Activated CD4-positive, alpha-beta T cell treated with anti-CD3 and anti-CD28 coated beads, Interleukin-2, amount 50 U/mL, for 48 hours (primary cell): ENCODE results near the gene MAGI2.

Source experiments
- DNase-seq, 2 experiments: peaks; one replicate each; pipeline ENCODE4 v3.0.0-alpha.2; 2020

Gene MAGI2

DNA sequence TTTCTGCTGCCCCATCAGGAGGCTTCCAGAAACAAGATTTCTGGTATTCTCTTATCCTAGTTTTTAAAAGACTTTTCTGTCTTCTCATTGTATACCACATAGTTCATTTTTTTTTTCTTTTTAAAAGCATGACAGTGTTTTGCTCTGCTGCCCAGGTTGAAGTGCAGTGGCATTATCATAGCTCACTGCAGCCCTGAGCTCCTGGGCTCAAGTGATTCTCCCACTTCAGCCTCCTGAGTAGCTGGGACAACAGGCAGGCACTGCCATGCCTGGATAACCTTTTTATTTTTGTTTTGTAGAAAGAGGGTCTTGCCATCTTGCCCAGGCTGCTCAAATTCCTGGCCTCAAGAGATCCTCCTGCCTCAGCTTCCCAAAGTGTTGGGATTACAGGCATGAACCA is 757.6 kb downstream of the MAGI2 start:
- no peak for DNase-seq

GRCh38 chr7:78691584-78691983 is 761.9 kb downstream of the MAGI2 start:
- DNase-seq = no peak

- no peak for DNase-seq
These were observed 763.3 kb downstream of the MAGI2 start for GRCh38 chr7:78690174-78690573.

DNA sequence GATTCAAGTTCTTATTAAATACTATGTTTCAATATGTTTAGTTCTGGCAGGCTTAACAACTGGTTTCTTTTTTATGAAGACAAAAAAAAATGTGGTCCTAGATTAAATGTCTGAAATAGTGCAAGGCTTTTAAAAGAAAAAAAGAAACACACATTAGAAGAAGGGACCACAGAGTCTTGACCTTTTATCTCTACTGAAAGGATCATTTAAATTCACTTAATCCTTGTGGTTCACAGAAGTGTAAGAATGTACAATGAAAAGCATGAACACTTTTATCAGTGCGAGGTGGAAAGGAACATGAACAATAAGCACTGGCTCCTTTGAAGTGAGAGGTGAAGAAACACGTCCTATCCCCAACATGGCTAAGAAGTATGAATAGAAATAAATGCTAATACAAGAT is 765.1 kb downstream of the MAGI2 start:
- no peak for DNase-seq

GRCh38 chr7:78686189-78686588 is 767.3 kb downstream of the MAGI2 start:
- DNase-seq = no peak

DNA sequence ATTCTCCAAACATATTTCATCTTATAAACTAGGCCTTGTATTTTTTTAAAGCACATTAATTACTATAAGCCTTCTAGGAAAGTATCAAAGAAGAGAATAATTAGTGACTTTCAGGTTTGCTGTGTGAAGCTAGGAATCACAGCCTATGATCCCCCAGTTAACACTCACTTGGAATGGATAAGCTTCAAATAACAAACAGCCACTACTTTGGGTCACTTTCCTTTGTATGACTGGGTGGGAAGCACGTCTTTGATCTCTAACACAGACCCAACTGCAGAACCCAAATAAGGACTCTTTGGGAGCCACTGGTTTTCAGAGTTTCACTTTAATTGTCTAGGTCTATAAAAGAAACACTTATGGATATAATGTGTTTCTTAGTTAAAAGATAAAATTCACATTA is 769.3 kb downstream of the MAGI2 start:
- no peak for DNase-seq

- DNase-seq = no peak
These were observed 769.9 kb downstream of the MAGI2 start for GRCh38 chr7:78683566-78683965.

DNA sequence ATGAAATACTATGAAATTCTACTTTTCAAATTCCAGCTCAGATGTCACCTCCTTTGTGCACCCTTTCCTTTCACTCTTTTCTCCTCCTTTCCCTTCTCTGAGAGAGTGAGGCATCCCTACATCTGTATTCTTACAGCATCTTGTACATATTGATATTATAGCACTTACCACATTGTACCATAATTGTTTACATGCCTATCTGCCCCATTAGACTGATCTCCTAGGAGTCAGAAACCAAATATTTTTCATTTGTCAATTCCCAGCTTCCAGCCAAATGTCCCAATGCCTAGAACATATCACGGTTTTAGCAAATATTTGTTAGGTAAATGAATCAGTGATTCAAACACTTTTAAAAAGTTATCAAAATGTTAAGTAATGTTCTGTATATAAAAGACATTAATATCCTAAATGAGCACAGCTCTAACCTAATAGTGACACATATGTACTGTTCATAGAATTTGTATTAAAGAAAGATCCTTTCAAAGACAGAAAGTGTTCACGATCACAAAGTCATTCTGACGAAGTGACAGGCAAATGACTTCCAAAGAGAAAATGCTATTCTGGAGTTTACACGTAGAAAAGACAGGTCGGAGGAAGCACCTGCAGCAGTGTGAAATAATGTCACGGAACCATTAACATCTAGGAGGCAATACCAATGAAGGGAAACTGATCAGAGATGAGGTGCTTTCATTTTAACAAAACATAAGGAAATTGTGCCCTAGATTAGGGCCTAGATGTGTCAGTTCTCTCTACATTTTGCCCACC is 774.2 kb downstream of the MAGI2 start:
- no peak for DNase-seq

DNA sequence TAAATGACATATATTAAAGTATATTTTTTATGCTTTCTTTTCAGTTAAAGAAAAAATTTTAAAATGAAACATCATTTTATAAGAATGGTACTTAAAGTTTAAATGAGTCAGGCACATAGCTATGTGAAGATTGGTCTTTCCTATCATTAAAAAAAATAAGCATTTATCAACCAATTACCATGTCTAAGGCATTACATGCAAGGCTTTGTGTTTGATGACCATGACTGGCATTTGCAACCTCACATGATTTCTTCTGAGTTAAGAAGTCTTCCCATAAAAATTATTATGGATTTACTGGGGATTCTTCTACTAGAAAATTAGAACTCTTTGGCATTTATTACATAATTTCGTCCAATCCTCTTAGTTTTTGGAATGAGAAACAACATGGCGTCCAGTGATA is 776.1 kb downstream of the MAGI2 start:
- DNase-seq = no peak

- DNase-seq = no peak
These were observed 778.0 kb downstream of the MAGI2 start for GRCh38 chr7:78675511-78675910.

DNA sequence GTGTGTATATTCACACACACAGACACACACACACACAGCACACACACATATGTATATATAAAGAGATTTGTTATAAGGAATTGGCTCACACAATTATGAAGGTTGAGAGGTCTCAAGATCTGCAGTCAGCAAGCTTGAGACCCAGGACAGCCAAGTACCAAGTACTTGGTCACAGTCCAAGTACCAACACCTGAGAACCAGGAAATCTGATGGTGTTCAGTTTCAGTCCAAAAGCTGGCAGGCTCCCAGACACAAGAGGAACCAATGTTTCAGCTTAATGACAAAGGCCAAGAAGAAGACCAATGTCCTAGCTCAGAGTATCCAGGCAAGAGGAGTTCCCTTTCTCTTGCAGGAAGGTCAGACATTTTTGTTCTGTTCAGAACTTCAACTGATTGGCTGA is 780.2 kb downstream of the MAGI2 start:
- DNase-seq = no peak

DNA sequence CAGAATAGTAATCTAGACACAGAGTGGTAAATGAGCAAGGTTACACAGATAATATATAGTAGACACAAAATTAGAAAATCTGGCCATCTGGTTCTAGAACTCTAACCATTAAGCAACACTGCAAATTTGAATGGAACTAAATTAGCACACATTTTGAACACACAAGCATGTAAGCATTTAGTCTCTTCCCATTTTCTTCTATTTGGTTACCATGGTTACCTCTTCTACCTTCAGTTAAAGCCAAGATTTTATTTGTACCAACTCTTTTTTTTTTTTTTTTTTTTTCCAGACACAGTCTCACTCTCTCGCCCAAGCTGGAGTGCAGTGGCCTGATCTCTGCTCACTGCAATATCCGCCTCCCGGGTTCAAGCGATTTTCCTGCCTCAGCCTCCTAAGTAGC is 790.5 kb downstream of the MAGI2 start:
- no peak for DNase-seq

DNA sequence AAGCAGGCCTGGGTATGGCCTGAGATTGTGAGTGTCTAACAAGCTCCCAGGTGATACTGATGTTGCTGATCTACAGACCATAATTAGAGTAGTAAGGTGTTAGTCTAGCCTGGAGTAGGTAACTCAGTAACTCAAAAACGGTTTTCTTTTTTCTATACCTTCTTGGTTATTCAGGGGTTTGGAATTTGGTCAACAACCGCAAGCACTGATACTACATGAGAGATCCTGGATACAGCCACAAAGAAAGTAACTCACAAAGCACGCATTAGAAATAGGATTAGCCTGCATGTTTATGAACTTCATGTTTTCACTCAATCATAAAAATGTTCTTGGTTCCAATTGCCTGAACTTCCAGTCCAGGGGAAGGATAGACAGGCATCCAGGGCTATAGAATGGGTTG is 803.5 kb downstream of the MAGI2 start:
- no peak for DNase-seq

- DNase-seq = no peak
These were observed 804.2 kb downstream of the MAGI2 start for GRCh38 chr7:78649236-78649635.

DNA sequence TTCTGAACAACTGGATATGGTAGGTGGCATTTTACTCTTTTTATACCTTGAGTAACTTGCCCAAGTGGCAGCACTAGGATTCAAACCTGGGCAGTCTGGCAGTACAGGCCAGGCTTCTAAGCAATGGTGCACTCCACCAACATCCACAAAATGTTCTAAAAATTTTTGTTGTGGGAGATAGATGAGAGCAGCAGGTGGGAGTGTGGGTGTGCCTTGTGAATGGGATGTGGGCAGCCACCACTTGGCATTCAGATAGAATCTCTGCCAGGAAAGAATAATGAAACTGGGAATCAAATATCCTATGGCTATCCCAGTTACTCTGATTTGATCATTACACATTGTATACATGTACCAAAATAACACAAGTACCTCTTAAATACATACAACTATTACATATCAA is 810.7 kb downstream of the MAGI2 start:
- no peak for DNase-seq

DNA sequence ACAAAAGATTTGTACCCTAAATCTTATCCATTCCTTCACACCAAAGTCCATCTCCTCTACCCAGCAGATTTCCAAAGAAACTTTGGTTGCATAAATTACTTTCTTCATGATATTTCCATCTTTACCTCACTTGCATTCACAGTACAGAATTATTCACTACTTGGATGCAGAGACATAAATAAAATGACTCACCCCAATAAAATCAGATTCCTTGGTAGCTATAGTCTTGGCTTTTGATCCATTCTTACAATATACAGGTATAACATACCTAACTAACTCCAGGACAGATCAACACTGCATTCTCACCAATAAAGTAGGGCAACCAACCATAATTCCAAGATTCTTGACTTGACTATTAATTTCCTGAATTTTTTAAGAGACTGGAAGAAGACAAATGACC is 815.1 kb downstream of the MAGI2 start:
- no peak for DNase-seq

GRCh38 chr7:78636727-78637126 is 816.7 kb downstream of the MAGI2 start:
- no peak for DNase-seq

GRCh38 chr7:78635026-78635793 is 818.3 kb downstream of the MAGI2 start:
- no peak for DNase-seq

DNA sequence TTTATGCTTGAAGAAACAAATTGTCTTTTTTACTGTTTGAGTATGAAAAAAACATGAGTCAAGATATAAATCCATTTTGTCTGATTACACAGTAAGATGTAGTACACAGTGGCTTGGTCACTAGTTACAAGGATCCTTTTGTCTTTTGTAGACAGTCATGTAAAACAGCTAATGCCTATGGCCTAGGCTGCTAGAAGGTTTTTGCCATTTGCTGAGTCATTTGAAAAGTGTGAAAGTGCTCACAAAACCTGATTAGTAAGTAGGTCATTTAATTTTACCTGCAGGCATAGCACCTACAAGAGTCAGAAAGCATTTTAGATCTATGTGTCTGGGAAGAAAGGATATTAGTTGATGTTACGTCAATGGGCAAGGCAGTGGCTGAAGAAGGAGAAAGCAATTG is 819.4 kb downstream of the MAGI2 start:
- DNase-seq = no peak

GRCh38 chr7:78620920-78621319 is 832.5 kb downstream of the MAGI2 start:
- DNase-seq = no peak

- DNase-seq = no peak
These were observed 836.9 kb downstream of the MAGI2 start for GRCh38 chr7:78616539-78616938.

DNA sequence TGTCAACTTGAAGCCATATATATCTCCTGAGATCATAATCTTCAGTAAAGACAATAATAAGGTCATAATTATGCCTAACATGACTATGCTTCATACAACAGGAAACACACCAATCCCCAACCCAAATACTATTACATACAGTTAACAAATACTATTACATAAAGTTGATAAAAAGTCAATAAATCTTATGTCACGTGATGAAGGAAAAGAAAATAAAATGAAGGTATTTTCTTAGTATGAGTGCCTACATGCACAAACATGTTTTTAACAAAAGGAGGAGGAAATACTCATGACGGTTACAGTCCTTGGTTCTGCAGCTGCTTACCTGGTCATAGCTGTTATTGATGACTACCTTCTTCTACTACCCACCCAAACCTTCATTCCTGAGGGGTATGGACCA is 844.2 kb downstream of the MAGI2 start:
- DNase-seq = no peak

DNA sequence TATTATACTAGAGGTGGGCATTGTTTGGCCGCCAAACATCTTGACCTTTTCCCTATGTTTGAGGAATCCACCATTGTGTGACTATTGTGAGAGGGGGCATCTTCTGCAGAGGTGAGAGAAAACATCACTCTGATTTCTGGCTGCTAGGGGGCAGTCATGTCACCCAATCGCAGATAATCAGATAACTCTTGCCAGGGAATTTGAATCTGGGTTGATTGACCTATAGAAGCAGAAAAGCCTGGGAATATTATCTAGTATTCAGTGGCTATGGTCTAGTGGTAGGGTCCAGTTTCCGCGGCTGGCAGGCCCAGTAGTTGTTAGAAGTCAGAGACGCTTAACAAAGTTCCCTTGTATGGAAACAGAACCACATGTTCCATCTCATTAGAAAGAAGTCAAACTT is 846.4 kb downstream of the MAGI2 start:
- no peak for DNase-seq

GRCh38 chr7:78605119-78605518 is 848.3 kb downstream of the MAGI2 start:
- DNase-seq = no peak

DNA sequence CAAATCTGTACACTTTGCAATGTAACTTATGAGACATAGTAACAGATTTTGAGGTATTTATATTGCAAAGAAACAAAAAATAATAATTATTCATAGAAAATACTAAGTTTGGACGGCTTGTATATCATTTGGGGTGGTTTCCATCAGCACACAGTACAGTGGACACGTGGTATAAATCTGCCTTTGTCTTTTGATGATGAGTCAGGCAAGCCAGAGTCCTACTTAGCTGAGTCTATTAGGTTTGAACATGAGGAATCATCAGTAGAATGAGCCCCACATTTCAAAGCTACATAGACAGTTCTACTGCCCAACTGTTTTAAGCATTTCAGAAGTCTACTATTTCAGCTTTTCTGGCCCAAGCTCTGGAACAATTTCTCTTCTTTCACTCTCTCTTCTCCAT is 851.7 kb downstream of the MAGI2 start:
- DNase-seq = no peak
